ENCODE results near the gene ZNF679.
"Not testable (repeated sequence)": the region's sequence is repeated elsewhere in the genome, so short reads cannot be mapped to it uniquely, and the experiment has no call there.

The ZNF679 gene

DNA sequence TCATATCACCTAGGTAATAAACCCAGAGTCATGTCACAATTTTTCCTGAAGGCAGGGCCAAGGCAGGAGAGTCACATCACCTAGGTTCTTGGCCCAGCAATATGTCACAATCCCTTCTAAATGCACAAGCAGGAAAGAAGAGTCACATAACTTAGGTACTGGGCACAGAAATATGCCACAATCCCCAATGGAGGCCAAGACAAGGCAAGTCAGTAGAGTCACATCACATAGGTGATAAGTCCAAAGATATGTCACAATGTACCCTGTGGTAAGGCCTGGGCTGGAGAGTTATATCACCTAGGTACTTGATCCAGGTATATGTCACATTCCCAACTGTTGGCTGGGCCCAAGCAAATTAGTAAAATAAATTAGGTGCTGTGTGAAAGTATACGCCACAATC is at the start of gene ZNF679:
Gene ZNF679, plus strand, starts transcription at position 301 of the 400 bp plus-strand sequence. CDS start 20,644 bp downstream, outside the sequence.
- H3K9me3 ChIP-seq (ENCODE audit: control insufficient read depth in 2 of 2, low read length in 2 of 2); H3K27ac ChIP-seq (ENCODE audit: low read depth in 2 of 2, low read length in 2 of 2); H3K27me3 ChIP-seq (ENCODE audit: control insufficient read depth in 2 of 2, insufficient read depth in 2 of 2, low read length in 2 of 2): not testable (repeated sequence)

GRCh38 chr7:64180989-64181388 is 47.3 kb upstream of the ZNF679 start:
- H3K27me3 ChIP-seq (ENCODE audit: control insufficient read depth in 2 of 2, insufficient read depth in 2 of 2, low read length in 2 of 2), result no peaks in the 10 kb centered on the region
- no peak overlapping the region for H3K27ac ChIP-seq (ENCODE audit: low read depth in 2 of 2, low read length in 2 of 2)
- H3K36me3 ChIP-seq (ENCODE audit: control insufficient read depth in 2 of 2, insufficient read depth in 2 of 2, low read length in 2 of 2), result no peaks in the 10 kb centered on the region
- no peak overlapping the region for H3K4me3 ChIP-seq (ENCODE audit: low read length in 2 of 2)
- H3K4me1 ChIP-seq (ENCODE audit: control insufficient read depth in 2 of 2, insufficient read depth in 2 of 2, low read length in 2 of 2), result no peaks in the 10 kb centered on the region
- H3K9ac ChIP-seq (ENCODE audit: low read depth in 1 of 2, low read length in 2 of 2), result no peak overlapping the region
- no peaks in the 10 kb centered on the region for H3K9me3 ChIP-seq (ENCODE audit: control insufficient read depth in 2 of 2, low read length in 2 of 2)

More for the DNA sequence above, at the start of gene ZNF679:
- not testable (repeated sequence) for H3K36me3 ChIP-seq (ENCODE audit: control insufficient read depth in 2 of 2, insufficient read depth in 2 of 2, low read length in 2 of 2); H3K4me1 ChIP-seq (ENCODE audit: control insufficient read depth in 2 of 2, insufficient read depth in 2 of 2, low read length in 2 of 2); H3K4me3 ChIP-seq (ENCODE audit: low read length in 2 of 2); H3K9ac ChIP-seq (ENCODE audit: low read depth in 1 of 2, low read length in 2 of 2)

DNA sequence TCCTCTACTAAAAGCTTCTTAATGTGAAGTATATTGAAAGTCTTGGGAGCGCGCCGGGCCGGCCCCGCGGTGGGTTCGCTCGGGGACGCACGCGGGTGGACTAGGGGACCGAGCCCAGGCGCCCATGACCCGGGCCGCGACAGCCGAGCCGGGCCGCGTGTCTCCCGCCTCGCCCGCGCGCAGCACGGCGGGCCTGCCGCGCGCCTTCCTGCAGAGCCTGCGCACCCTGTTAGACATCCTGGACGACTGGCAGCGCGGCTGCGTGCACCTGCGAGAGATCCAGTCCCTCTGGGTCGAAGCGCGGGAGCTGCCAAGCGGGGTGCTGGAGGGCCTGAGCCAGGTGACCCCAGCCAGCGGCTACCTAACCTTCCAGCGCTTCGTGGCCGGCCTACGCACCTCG is 46.7 kb upstream of the ZNF679 start:
- Histone ChIP-seq H3K9me3 (ENCODE audit: control insufficient read depth in 2 of 2, low read length in 2 of 2) (no peaks in the 10 kb centered on the region), H3K27ac (ENCODE audit: low read depth in 2 of 2, low read length in 2 of 2) (no peak overlapping the region), H3K27me3 (ENCODE audit: control insufficient read depth in 2 of 2, insufficient read depth in 2 of 2, low read length in 2 of 2) (no peaks in the 10 kb centered on the region), H3K9ac (ENCODE audit: low read depth in 1 of 2, low read length in 2 of 2) (no peak overlapping the region), H3K36me3 (ENCODE audit: control insufficient read depth in 2 of 2, insufficient read depth in 2 of 2, low read length in 2 of 2) (no peaks in the 10 kb centered on the region), H3K4me3 (ENCODE audit: low read length in 2 of 2) (no peak overlapping the region), H3K4me1 (ENCODE audit: control insufficient read depth in 2 of 2, insufficient read depth in 2 of 2, low read length in 2 of 2) (no peaks in the 10 kb centered on the region)

- Histone ChIP-seq H3K9ac (ENCODE audit: low read depth in 1 of 2, low read length in 2 of 2) (no peak overlapping the region), H3K9me3 (ENCODE audit: control insufficient read depth in 2 of 2, low read length in 2 of 2) (no peaks in the 10 kb centered on the region), H3K36me3 (ENCODE audit: control insufficient read depth in 2 of 2, insufficient read depth in 2 of 2, low read length in 2 of 2) (no peaks in the 10 kb centered on the region), H3K4me3 (ENCODE audit: low read length in 2 of 2) (no peak overlapping the region), H3K27ac (ENCODE audit: low read depth in 2 of 2, low read length in 2 of 2) (no peak overlapping the region), H3K27me3 (ENCODE audit: control insufficient read depth in 2 of 2, insufficient read depth in 2 of 2, low read length in 2 of 2) (no peaks in the 10 kb centered on the region), H3K4me1 (ENCODE audit: control insufficient read depth in 2 of 2, insufficient read depth in 2 of 2, low read length in 2 of 2) (no peaks in the 10 kb centered on the region)
Observed at GRCh38 chr7:64182036-64182790, 46.1 kb upstream of the ZNF679 start.

DNA sequence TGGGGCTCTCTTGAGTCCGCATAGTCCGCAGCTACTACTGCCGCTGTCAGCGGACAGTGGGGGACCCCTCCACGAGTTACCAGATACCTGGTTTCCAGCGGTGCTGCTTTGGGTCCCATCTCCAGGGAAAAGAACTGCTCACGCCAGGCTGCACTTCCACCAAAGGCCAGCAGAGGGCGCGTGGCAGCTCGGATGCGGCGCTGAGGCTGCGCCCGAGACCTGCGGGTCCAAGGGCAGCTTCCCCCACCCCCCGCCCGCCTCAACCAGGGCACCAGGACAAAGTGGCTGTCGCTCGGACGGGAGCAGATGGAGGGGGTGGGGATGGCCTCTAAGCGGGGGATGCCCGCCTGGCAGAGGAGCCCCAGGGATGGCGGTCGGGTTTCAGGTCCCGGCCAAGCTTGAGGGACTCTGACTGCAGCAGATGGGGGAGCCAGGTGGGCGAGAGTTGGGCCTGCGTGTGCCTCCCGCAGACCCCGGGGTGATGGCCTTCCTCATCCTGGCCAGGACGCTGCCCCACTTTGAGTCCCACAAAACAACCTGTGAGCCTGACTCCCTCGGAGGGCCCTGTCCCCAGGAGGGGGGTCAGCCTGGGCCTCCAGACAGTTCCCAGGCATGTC is 45.0 kb upstream of the ZNF679 start:
- Histone ChIP-seq H3K27me3 (ENCODE audit: control insufficient read depth in 2 of 2, insufficient read depth in 2 of 2, low read length in 2 of 2) (no peaks in the 10 kb centered on the region), H3K4me1 (ENCODE audit: control insufficient read depth in 2 of 2, insufficient read depth in 2 of 2, low read length in 2 of 2) (no peaks in the 10 kb centered on the region), H3K27ac (ENCODE audit: low read depth in 2 of 2, low read length in 2 of 2) (no peak overlapping the region), H3K4me3 (ENCODE audit: low read length in 2 of 2) (no peak overlapping the region), H3K9me3 (ENCODE audit: control insufficient read depth in 2 of 2, low read length in 2 of 2) (no peaks in the 10 kb centered on the region), H3K9ac (ENCODE audit: low read depth in 1 of 2, low read length in 2 of 2) (no peak overlapping the region), H3K36me3 (ENCODE audit: control insufficient read depth in 2 of 2, insufficient read depth in 2 of 2, low read length in 2 of 2) (no peaks in the 10 kb centered on the region)

GRCh38 chr7:64183827-64184372 is 44.4 kb upstream of the ZNF679 start:
- Histone ChIP-seq H3K9me3 (ENCODE audit: control insufficient read depth in 2 of 2, low read length in 2 of 2) (no peaks in the 10 kb centered on the region), H3K4me3 (ENCODE audit: low read length in 2 of 2) (no peak overlapping the region), H3K36me3 (ENCODE audit: control insufficient read depth in 2 of 2, insufficient read depth in 2 of 2, low read length in 2 of 2) (no peaks in the 10 kb centered on the region), H3K27ac (ENCODE audit: low read depth in 2 of 2, low read length in 2 of 2) (no peak overlapping the region), H3K27me3 (ENCODE audit: control insufficient read depth in 2 of 2, insufficient read depth in 2 of 2, low read length in 2 of 2) (no peaks in the 10 kb centered on the region), H3K4me1 (ENCODE audit: control insufficient read depth in 2 of 2, insufficient read depth in 2 of 2, low read length in 2 of 2) (no peaks in the 10 kb centered on the region), H3K9ac (ENCODE audit: low read depth in 1 of 2, low read length in 2 of 2) (no peak overlapping the region)

GRCh38 chr7:64184376-64184775 is 43.9 kb upstream of the ZNF679 start:
- Histone ChIP-seq H3K4me3 (ENCODE audit: low read length in 2 of 2) (no peak overlapping the region), H3K4me1 (ENCODE audit: control insufficient read depth in 2 of 2, insufficient read depth in 2 of 2, low read length in 2 of 2) (no peaks in the 10 kb centered on the region), H3K36me3 (ENCODE audit: control insufficient read depth in 2 of 2, insufficient read depth in 2 of 2, low read length in 2 of 2) (no peaks in the 10 kb centered on the region), H3K27me3 (ENCODE audit: control insufficient read depth in 2 of 2, insufficient read depth in 2 of 2, low read length in 2 of 2) (no peaks in the 10 kb centered on the region), H3K9ac (ENCODE audit: low read depth in 1 of 2, low read length in 2 of 2) (no peak overlapping the region), H3K27ac (ENCODE audit: low read depth in 2 of 2, low read length in 2 of 2) (no peak overlapping the region), H3K9me3 (ENCODE audit: control insufficient read depth in 2 of 2, low read length in 2 of 2) (no peaks in the 10 kb centered on the region)

DNA sequence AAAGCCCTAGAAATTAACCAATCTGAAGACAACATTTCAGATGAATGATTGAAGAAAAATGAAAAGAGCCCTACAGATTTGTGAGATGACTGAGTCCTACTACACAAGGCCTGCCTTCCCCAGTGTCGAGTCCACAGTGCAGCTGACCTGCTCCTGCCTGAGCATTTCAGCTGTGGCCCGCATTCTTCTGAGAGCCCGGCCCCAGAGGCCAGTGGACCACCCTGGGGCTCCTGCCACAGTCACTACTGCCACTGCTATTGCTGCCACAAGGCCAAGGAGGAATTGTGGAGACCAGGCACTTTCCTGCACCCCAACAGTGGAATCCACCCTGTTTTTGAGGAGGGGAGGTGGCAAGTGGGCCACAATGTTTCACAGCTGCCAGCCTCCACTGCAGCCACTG is 40.9 kb upstream of the ZNF679 start:
- no peak overlapping the region for H3K4me3 ChIP-seq (ENCODE audit: low read length in 2 of 2)
- H3K27me3 ChIP-seq (ENCODE audit: control insufficient read depth in 2 of 2, insufficient read depth in 2 of 2, low read length in 2 of 2), result no peaks in the 10 kb centered on the region
- H3K9ac ChIP-seq (ENCODE audit: low read depth in 1 of 2, low read length in 2 of 2), result no peak overlapping the region
- no peak overlapping the region for H3K27ac ChIP-seq (ENCODE audit: low read depth in 2 of 2, low read length in 2 of 2)
- no peaks in the 10 kb centered on the region for H3K4me1 ChIP-seq (ENCODE audit: control insufficient read depth in 2 of 2, insufficient read depth in 2 of 2, low read length in 2 of 2)
- H3K9me3 ChIP-seq (ENCODE audit: control insufficient read depth in 2 of 2, low read length in 2 of 2), result peaks cover 0 to 2% of the 10 kb centered on the region in 2 donors
- H3K36me3 ChIP-seq (ENCODE audit: control insufficient read depth in 2 of 2, insufficient read depth in 2 of 2, low read length in 2 of 2), result no peaks in the 10 kb centered on the region

DNA sequence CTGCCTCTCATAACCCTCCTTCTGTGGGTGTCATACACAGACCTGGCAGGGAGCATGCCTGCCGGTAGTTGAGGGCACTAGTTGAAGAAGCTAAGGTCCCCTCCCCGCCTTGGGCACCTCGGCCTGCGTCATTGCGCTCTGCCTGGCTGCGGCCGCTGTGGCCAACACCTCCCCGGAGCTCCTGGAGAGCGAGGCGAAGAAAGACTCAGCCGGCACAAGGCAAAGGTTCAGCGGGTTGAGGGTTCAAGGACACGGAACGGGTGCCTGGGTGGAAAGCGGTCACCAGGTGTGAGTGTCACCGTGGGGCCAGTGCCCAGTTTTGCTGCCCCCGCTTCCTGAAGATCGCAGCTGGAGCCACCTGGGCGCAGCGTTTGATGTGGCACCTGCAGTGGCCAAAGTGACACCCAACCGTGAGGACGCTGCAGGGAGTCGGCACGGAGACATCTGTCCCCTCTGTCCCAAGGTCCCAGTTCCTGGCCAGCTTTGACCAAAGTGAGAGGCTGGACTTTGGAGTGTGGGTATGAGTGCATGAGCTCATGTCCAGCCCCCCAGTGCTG is 36.0 kb upstream of the ZNF679 start:
- Histone ChIP-seq H3K9ac (ENCODE audit: low read depth in 1 of 2, low read length in 2 of 2) (no peak overlapping the region), H3K9me3 (ENCODE audit: control insufficient read depth in 2 of 2, low read length in 2 of 2) (peaks cover 0 to 2% of the 10 kb centered on the region in 2 donors), H3K36me3 (ENCODE audit: control insufficient read depth in 2 of 2, insufficient read depth in 2 of 2, low read length in 2 of 2) (no peaks in the 10 kb centered on the region), H3K27ac (ENCODE audit: low read depth in 2 of 2, low read length in 2 of 2) (no peak overlapping the region), H3K4me3 (ENCODE audit: low read length in 2 of 2) (no peak overlapping the region), H3K4me1 (ENCODE audit: control insufficient read depth in 2 of 2, insufficient read depth in 2 of 2, low read length in 2 of 2) (no peaks in the 10 kb centered on the region), H3K27me3 (ENCODE audit: control insufficient read depth in 2 of 2, insufficient read depth in 2 of 2, low read length in 2 of 2) (no peaks in the 10 kb centered on the region)

GRCh38 chr7:64192775-64193174 is 35.5 kb upstream of the ZNF679 start:
- Histone ChIP-seq H3K4me3 (ENCODE audit: low read length in 2 of 2) (no peak overlapping the region), H3K36me3 (ENCODE audit: control insufficient read depth in 2 of 2, insufficient read depth in 2 of 2, low read length in 2 of 2) (no peaks in the 10 kb centered on the region), H3K4me1 (ENCODE audit: control insufficient read depth in 2 of 2, insufficient read depth in 2 of 2, low read length in 2 of 2) (no peaks in the 10 kb centered on the region), H3K9ac (ENCODE audit: low read depth in 1 of 2, low read length in 2 of 2) (no peak overlapping the region), H3K27me3 (ENCODE audit: control insufficient read depth in 2 of 2, insufficient read depth in 2 of 2, low read length in 2 of 2) (no peaks in the 10 kb centered on the region), H3K9me3 (ENCODE audit: control insufficient read depth in 2 of 2, low read length in 2 of 2) (peaks cover 0 to 2% of the 10 kb centered on the region in 2 donors), H3K27ac (ENCODE audit: low read depth in 2 of 2, low read length in 2 of 2) (no peak overlapping the region)
